Activated CD8-positive, alpha-beta T cell treated with anti-CD3 and anti-CD28 coated beads for 36 hours (primary cell): Measurements from ENCODE around the gene ZCCHC4. TPM values are rescaled to one million over a fixed set of nuclear protein-coding genes. Genes with fewer than 3 reads are reported as not detected.

Source experiments
- ATAC-seq: fragments of 200-7000 bp; cut with Tn5 transposase; one replicate; pipeline ENCODE4 v1.10.0; 2021; ENCODE audit warnings: mild to moderate bottlenecking, moderate library complexity
- CTCF ChIA-PET: fragments of 350-600 bp; sonication (Branson Sonifier 250); formaldehyde crosslinking; loops from one replicate; lab custom pipeline; 2021; ENCODE audit warnings: antibody characterized with exemption; lab: Charles Lee
- POLR2A ChIA-PET: fragments of 350-600 bp; sonication (Branson Sonifier 250); formaldehyde crosslinking; loops from one replicate; lab custom pipeline; 2021; ENCODE audit warnings: antibody characterized with exemption; lab: Charles Lee
- DNase-seq: peaks from one replicate; pipeline ENCODE4 v3.0.0-alpha.2; 2020
- H3K27ac Mint-ChIP-seq: one replicate; pipeline ENCODE4 v1.8.0; 2021; ENCODE audit warnings: mild to moderate bottlenecking, mixed read lengths
- H3K27me3 Mint-ChIP-seq: one replicate; pipeline ENCODE4 v1.8.0; 2021; ENCODE audit warnings: mixed read lengths
- H3K36me3 Mint-ChIP-seq: one replicate; pipeline ENCODE4 v1.8.0; 2021; ENCODE audit warnings: low read depth, mixed read lengths
- H3K4me1 Mint-ChIP-seq: one replicate; pipeline ENCODE4 v1.8.0; 2021; ENCODE audit warnings: low read depth, mixed read lengths
- H3K4me3 Mint-ChIP-seq: one replicate; pipeline ENCODE4 v1.8.0; 2021; ENCODE audit warnings: mild to moderate bottlenecking, moderate library complexity, mixed read lengths
- H3K9me3 Mint-ChIP-seq: one replicate; pipeline ENCODE4 v1.8.0; 2021; ENCODE audit warnings: mixed read lengths
- intact Hi-C: fragments of 100-400 bp; cut with micrococcal nuclease; formaldehyde crosslinking; loops from one replicate; pipeline ENCODE4 v1.10.0; 2022
- total RNA-seq, 2 experiments: library from RNA; stranded (reverse); gene quantifications; one replicate each; pipeline ENCODE4 v1.2.3, GENCODE V29; 2021
- TF ChIP-seq, protein P1 (sequence below): fragments of 200-600 bp; IDR thresholded peaks from one replicate; pipeline ENCODE4 v1.8.0; 2022; ENCODE audit warnings: antibody characterized with exemption, mild to moderate bottlenecking

ZCCHC4 gene, protein sequence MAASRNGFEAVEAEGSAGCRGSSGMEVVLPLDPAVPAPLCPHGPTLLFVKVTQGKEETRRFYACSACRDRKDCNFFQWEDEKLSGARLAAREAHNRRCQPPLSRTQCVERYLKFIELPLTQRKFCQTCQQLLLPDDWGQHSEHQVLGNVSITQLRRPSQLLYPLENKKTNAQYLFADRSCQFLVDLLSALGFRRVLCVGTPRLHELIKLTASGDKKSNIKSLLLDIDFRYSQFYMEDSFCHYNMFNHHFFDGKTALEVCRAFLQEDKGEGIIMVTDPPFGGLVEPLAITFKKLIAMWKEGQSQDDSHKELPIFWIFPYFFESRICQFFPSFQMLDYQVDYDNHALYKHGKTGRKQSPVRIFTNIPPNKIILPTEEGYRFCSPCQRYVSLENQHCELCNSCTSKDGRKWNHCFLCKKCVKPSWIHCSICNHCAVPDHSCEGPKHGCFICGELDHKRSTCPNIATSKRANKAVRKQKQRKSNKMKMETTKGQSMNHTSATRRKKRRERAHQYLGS
- 10 to 100 TPM; 12.0 to 12.8 TPM for total RNA-seq

DNA sequence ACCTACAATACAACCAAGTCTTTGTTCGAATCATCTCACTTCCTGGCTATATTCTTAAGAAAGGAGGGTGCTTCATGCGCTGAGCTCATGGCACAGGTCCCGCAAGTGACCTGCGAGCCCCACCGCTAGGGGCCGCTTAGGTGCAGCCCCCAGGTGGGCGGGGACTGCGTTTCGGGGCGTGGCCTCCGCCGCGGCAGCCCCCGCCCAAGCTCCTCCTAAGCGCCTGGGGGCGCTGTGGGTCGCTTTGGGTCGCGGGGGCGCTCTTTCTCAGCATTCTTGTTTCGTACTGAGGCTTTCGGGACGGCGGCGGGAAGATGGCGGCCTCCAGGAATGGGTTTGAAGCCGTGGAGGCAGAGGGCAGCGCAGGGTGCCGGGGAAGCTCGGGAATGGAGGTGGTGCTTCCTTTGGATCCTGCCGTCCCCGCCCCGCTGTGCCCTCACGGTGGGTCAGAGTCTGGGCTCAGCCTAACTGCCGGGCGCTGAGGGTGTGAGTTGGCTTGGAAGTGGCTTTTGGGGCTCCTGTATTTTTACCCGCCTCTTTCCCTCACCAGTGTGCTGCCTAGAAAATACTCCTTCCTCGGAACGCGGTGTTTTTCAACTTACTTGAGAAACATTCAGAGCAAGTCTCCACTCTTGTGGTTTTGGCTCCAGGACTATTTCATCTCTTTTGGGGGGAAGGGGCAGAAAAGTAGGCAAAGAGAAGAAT is at the start of gene ZCCHC4:
Gene ZCCHC4, plus strand, starts transcription at position 279 of the 705 bp plus-strand sequence. Its CDS starts 36 bp downstream, at position 315.
- CTCF ChIA-PET: interaction anchor here (0.6 to 5.4 kb wide), 55 partner anchors 8 to 791 kb away, joined by 3 to 58 read pairs (median 5); partner anchors contain the start of genes DHX15, PI4K2B and SEPSECS
- H3K9me3 Mint-ChIP-seq: no peaks in the 10 kb centered on the region

DNA sequence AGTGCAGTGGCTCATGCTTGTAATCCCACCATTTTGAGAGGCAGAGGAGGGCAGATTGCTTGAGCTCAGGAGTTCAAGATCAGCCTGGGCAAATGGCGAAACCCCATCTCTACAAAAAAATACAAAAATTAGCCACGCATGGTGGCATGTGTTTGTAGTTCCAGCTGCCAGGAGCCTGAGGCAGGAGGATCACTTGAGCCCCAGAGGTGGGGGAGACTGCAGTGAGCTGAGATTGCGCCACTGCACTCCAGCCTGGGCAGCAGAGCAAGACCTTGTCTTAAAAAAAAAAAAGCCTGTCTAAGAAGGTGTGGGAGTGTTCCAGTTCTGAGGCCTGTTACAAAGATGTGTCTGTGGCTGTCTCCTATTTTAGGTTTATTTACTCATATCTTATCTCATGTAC is 40.7 kb upstream of the ZCCHC4 start:
- no peak overlapping the region for H3K27ac Mint-ChIP-seq
- no peaks in the 10 kb centered on the region for H3K9me3 Mint-ChIP-seq
- no peaks in the 10 kb centered on the region for H3K4me1 Mint-ChIP-seq
- POLR2A ChIA-PET: no interaction called here
- CTCF ChIA-PET: interaction anchor here (1.7 to 2.3 kb wide), 2 partner anchors 37 to 41 kb away, joined by 3 to 10 read pairs; partner anchors contain the start of gene ZCCHC4
- DNase-seq: no peak
- TF ChIP-seq, protein P1, sequence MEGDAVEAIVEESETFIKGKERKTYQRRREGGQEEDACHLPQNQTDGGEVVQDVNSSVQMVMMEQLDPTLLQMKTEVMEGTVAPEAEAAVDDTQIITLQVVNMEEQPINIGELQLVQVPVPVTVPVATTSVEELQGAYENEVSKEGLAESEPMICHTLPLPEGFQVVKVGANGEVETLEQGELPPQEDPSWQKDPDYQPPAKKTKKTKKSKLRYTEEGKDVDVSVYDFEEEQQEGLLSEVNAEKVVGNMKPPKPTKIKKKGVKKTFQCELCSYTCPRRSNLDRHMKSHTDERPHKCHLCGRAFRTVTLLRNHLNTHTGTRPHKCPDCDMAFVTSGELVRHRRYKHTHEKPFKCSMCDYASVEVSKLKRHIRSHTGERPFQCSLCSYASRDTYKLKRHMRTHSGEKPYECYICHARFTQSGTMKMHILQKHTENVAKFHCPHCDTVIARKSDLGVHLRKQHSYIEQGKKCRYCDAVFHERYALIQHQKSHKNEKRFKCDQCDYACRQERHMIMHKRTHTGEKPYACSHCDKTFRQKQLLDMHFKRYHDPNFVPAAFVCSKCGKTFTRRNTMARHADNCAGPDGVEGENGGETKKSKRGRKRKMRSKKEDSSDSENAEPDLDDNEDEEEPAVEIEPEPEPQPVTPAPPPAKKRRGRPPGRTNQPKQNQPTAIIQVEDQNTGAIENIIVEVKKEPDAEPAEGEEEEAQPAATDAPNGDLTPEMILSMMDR: no peak
- H3K4me3 Mint-ChIP-seq: no peak overlapping the region
- no peaks in the 10 kb centered on the region for H3K27me3 Mint-ChIP-seq
- ATAC-seq: no peak
- H3K36me3 Mint-ChIP-seq: peaks cover 20% of the 10 kb centered on the region
- intact Hi-C loops: no loop called here

More for the DNA sequence above, at the start of gene ZCCHC4:
- peak within 1 kb of the TSS; percentile 94 for H3K27ac Mint-ChIP-seq
- H3K4me1 Mint-ChIP-seq: peaks cover 28% of the 10 kb centered on the region
- intact Hi-C loops: loop anchor here (2.0 to 10.0 kb wide), 2 partner anchors 64 to 78 kb away; partner anchors contain the start of genes ANAPC4 and PI4K2B
- TF ChIP-seq, protein P1: peak; percentile 93
- DNase-seq (peak; percentile 89), ATAC-seq (peak; percentile 100)
- H3K4me3 Mint-ChIP-seq: peak within 1 kb of the TSS; percentile 99
- POLR2A ChIA-PET: interaction anchor here (0.5 to 1.9 kb wide), 11 partner anchors 8 to 153 kb away, joined by 3 to 15 read pairs (median 4); partner anchors contain the start of genes ANAPC4, PI4K2B and SEPSECS
- peaks cover 13% of the 10 kb centered on the region for H3K36me3 Mint-ChIP-seq
- peaks cover 2% of the 10 kb centered on the region for H3K27me3 Mint-ChIP-seq

GRCh38 chr4:25280210-25280609 is 32.4 kb upstream of the ZCCHC4 start:
- no peak overlapping the region for H3K4me3 Mint-ChIP-seq
- intact Hi-C loops: no loop called here
- no peaks in the 10 kb centered on the region for H3K27me3 Mint-ChIP-seq
- ATAC-seq (no peak), DNase-seq (no peak)
- CTCF ChIA-PET: interaction anchor here (1.5 to 1.7 kb wide), 2 partner anchors 32 to 101 kb away, joined by 3 to 4 read pairs; partner anchors contain the start of gene ZCCHC4
- POLR2A ChIA-PET: interaction anchor here (0.7 to 1.4 kb wide), 2 partner anchors 14 to 46 kb away, joined by 3 read pairs; partner anchors contain the start of gene PI4K2B
- H3K4me1 Mint-ChIP-seq: no peaks in the 10 kb centered on the region
- TF ChIP-seq, protein P1: no peak
- peaks cover 2% of the 10 kb centered on the region for H3K9me3 Mint-ChIP-seq
- H3K27ac Mint-ChIP-seq: no peak overlapping the region
- H3K36me3 Mint-ChIP-seq: peaks cover 18% of the 10 kb centered on the region

DNA sequence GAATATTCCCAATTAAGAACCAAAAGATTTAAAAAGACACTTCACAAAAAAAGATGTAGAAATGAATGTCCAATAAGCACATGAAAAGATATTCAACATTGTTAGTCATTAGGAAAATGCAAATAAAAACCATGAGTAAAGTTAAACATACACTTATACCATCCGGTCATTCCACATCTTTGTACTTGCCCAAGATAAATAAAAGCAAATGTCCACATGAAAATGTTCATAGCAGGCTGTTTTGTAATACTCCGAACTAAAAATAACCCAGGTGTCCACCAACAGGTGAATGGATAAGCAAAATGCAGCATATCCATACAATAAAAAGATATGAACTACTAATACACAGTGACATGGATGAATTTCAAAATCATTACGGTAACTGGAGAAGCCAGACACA is 28.6 kb upstream of the ZCCHC4 start:
- no peak for ATAC-seq
- ChIA-PET POLR2A (interaction anchor here (0.6 to 1.0 kb wide), 2 partner anchors 28 to 50 kb away, joined by 3 read pairs; partner anchors contain the start of genes PI4K2B and ZCCHC4), CTCF (no interaction called here)
- H3K4me1 Mint-ChIP-seq: no peaks in the 10 kb centered on the region
- peaks cover 17% of the 10 kb centered on the region for H3K36me3 Mint-ChIP-seq
- no peak overlapping the region for H3K4me3 Mint-ChIP-seq
- TF ChIP-seq, protein P1: no peak
- no peaks in the 10 kb centered on the region for H3K27me3 Mint-ChIP-seq
- intact Hi-C loops: no loop called here
- H3K9me3 Mint-ChIP-seq: peaks cover 11% of the 10 kb centered on the region
- no peak overlapping the region for H3K27ac Mint-ChIP-seq
- no peak for DNase-seq
